HEK293 (cell line): ENCODE data around the gene PRKG1.

Experiments
- CTCF ChIP-seq: fragments of 450-650 bp; formaldehyde crosslinking; IDR thresholded peaks from 2 replicates; pipeline ENCODE4 v1.5.1; 2016; ENCODE audit warnings: missing biosample characterization, missing genetic modification characterization
- REST ChIP-seq: fragments of 450-650 bp; formaldehyde crosslinking; IDR thresholded peaks from 2 replicates; pipeline ENCODE4 v1.5.1; 2016; ENCODE audit warnings: missing biosample characterization, missing genetic modification characterization
- ZNF580 ChIP-seq: fragments of 450-650 bp; formaldehyde crosslinking; IDR thresholded peaks from 2 replicates; pipeline ENCODE4 v1.5.1; 2016; ENCODE audit warnings: missing biosample characterization, missing genetic modification characterization

- no peak for TF ChIP-seq REST (tag by site-specific recombination)
- no peak for TF ChIP-seq CTCF
- TF ChIP-seq ZNF580 (tag by site-specific recombination) = no peak
These were observed 8.6 kb downstream of the PRKG1 start for GRCh38 chr10:51082857-51083256.
